Keratinocyte (primary cell): Measurements from ENCODE around the gene CPT2. TPM values are rescaled to one million over a fixed set of nuclear protein-coding genes. Genes with fewer than 3 reads are reported as not detected.
A peak's percentile ranks its signal among the peaks of the same experiment; 100 is the strongest.

Experiments used
- DNase-seq: peaks from one replicate; pipeline ENCODE4 v3.0.0-alpha.2; 2011; ENCODE audit warnings: low read depth, missing footprints, low spot score
- FAIRE-seq: peaks from 2 replicates; lab custom pipeline; 2011; peaks lifted over from hg19 to GRCh38; lab: Jason Lieb, UNC
- H2AFZ ChIP-seq: 2 replicates; pipeline ENCODE4 v1.6.0; 2012; ENCODE audit warnings: low read length, control low read depth, inconsistent platforms; ENCODE audit not compliant: control insufficient read depth
- H3K27ac ChIP-seq: 2 replicates; pipeline ENCODE4 v1.5.1; 2011; ENCODE audit warnings: low read length; ENCODE audit not compliant: control insufficient read depth, insufficient read depth
- H3K27me3 ChIP-seq: 3 replicates; pipeline ENCODE4 v1.6.0; 2011; ENCODE audit warnings: low read length; ENCODE audit not compliant: control insufficient read depth, insufficient read depth; ENCODE audit errors: extremely low read depth
- H3K36me3 ChIP-seq, 2 experiments: 2 replicates in 1 of 2; 3 replicates in 1 of 2; pipeline ENCODE4 v1.5.1; 2011; ENCODE audit warnings: low read length in 2 of 2, mild to moderate bottlenecking in 1 of 2; ENCODE audit not compliant: control insufficient read depth in 2 of 2, insufficient read depth in 2 of 2; ENCODE audit errors: extremely low read depth in 1 of 2
- H3K4me1 ChIP-seq: 3 replicates; pipeline ENCODE4 v1.5.1; 2011; ENCODE audit warnings: low read length; ENCODE audit not compliant: control insufficient read depth, insufficient read depth; ENCODE audit errors: extremely low read depth
- H3K4me2 ChIP-seq: 3 replicates; pipeline ENCODE4 v1.6.0; 2011; ENCODE audit warnings: low read depth, low read length; ENCODE audit not compliant: control insufficient read depth, insufficient read depth; ENCODE audit errors: extremely low read depth
- H3K4me3 ChIP-seq, 3 experiments: fragments of 200-600 bp in 1 of 3; sonication (generic) in 1 of 3; 2 replicates in 2 of 3; 3 replicates in 1 of 3; pipeline ENCODE4 v1.5.1; 2011 to 2016; ENCODE audit warnings: low read length in 3 of 3, mild to moderate bottlenecking in 3 of 3, control low read depth in 2 of 3, inconsistent platforms in 1 of 3, low read depth in 1 of 3, mixed read lengths in 1 of 3, mixed run types in 1 of 3, moderate library complexity in 1 of 3; ENCODE audit not compliant: control insufficient read depth in 2 of 3, insufficient read depth in 2 of 3; ENCODE audit errors: extremely low read depth in 1 of 3
- H3K79me2 ChIP-seq: 2 replicates; pipeline ENCODE4 v1.6.0; 2012; ENCODE audit warnings: low read length; ENCODE audit not compliant: control insufficient read depth, insufficient read depth
- H3K9ac ChIP-seq: 3 replicates; pipeline ENCODE4 v1.6.0; 2011; ENCODE audit warnings: low read length; ENCODE audit not compliant: control insufficient read depth, insufficient read depth; ENCODE audit errors: extremely low read depth
- H3K9me1 ChIP-seq: 3 replicates; pipeline ENCODE4 v1.6.0; 2011; ENCODE audit warnings: low read length; ENCODE audit not compliant: control insufficient read depth, insufficient read depth; ENCODE audit errors: extremely low read depth
- H3K9me3 ChIP-seq: 2 replicates; pipeline ENCODE4 v1.5.1; 2012; ENCODE audit warnings: low read depth, low read length; ENCODE audit not compliant: control insufficient read depth
- H4K20me1 ChIP-seq: 3 replicates; pipeline ENCODE4 v1.6.0; 2011; ENCODE audit warnings: low read length; ENCODE audit not compliant: control insufficient read depth, insufficient read depth; ENCODE audit errors: extremely low read depth
- CTCF ChIP-seq, 3 experiments: IDR thresholded peaks in 1 of 3; conservative IDR thresholded peaks in 1 of 3; optimal IDR thresholded peaks in 1 of 3; 2 replicates in 2 of 3; 3 replicates in 1 of 3; pipeline versions ENCODE3 to v1.5.1; 2011; ENCODE audit warnings: low read length in 3 of 3, mild to moderate bottlenecking in 3 of 3, moderate library complexity in 2 of 3, control low read depth in 1 of 3, inconsistent platforms in 1 of 3; ENCODE audit not compliant: insufficient read depth in 2 of 3; ENCODE audit errors: extremely low read depth in 1 of 3
- EZH2 ChIP-seq: IDR thresholded peaks from one replicate; pipeline ENCODE4 v1.6.1; 2012; ENCODE audit warnings: inconsistent platforms, mild to moderate bottlenecking, low read length, moderate library complexity
- dilution Hi-C: fragments of 300-500 bp; cut with MboI; formaldehyde crosslinking; loops from one replicate; pipeline ENCODE4 v1.7.0; 2020; ENCODE audit warnings: low sequenced_read_pairs; ENCODE audit not compliant: extremely low pct_ligation_motif_present
- polyA plus RNA-seq, 5 experiments: library from polyadenylated mRNA; depleted of rRNA in 3 of 5; stranded (reverse) in 3 of 5; stranded (forward) in 1 of 5; unstranded in 1 of 5; fragments of >200 nt; gene quantifications; 1 replicate in 1 of 5; 2 replicates in 3 of 5; 3 replicates in 1 of 5; pipeline versions ENCODE4 v1.2.1 to v1.2.3, GENCODE V29; 2011 to 2012; ENCODE audit warnings: missing spikeins in 2 of 5, low read depth in 1 of 5, low replicate concordance in 1 of 5

Gene CPT2
- polyA plus RNA-seq, 1 donor (not counting 4 experiments of a cell fraction or from before 2014, with no cell fraction given): 16.6 TPM

GRCh38 chr1:53196017-53196484, 573 bp upstream of the CPT2 start:
- H3K4me3 ChIP-seq: peak overlapping the region; percentile 72 to 90 (median 86)
- peak overlapping the region; percentile 84 for H3K9ac ChIP-seq
- H3K9me1 ChIP-seq: no peaks in the 10 kb centered on the region
- peak overlapping the region; percentile 23 for H3K27ac ChIP-seq
- H3K79me2 ChIP-seq: peaks cover 8% of the 10 kb centered on the region
- FAIRE-seq: no peak
- no peaks in the 10 kb centered on the region for H3K27me3 ChIP-seq
- peaks cover 20% of the 10 kb centered on the region for H3K4me1 ChIP-seq
- H3K36me3 ChIP-seq: no peaks in the 10 kb centered on the region
- no peak for TF ChIP-seq EZH2
- TF ChIP-seq CTCF (optimal IDR thresholded peaks at IDR 0.05 in 1 of 3, IDR thresholded peaks at IDR 0.05 in 1 of 3, conservative IDR thresholded peaks at IDR 0.05 in 1 of 3; ENCODE audit: extremely low read depth in 1 of 3, insufficient read depth in 2 of 3, low read length in 3 of 3): no peak
- dilution Hi-C loops: no loop called here
- no peaks in the 10 kb centered on the region for H3K9me3 ChIP-seq
- peak overlapping the region; percentile 88 for H3K4me2 ChIP-seq
- no peaks in the 10 kb centered on the region for H4K20me1 ChIP-seq
- peak overlapping the region; percentile 9 for H2AFZ ChIP-seq
- DNase-seq: no peak

GRCh38 chr1:53197291-53198200, 922 bp downstream of the CPT2 start:
- Histone ChIP-seq H3K27ac (peak overlapping the region; percentile 82), H3K9me1 (no peaks in the 10 kb centered on the region), H3K4me3 (peak overlapping the region; percentile 72 to 90 (median 86)), H3K4me2 (peak overlapping the region; percentile 91), H3K9ac (peak overlapping the region; percentile 84), H4K20me1 (no peaks in the 10 kb centered on the region), H2AFZ (peak overlapping the region; percentile 45), H3K4me1 (peaks cover 23% of the 10 kb centered on the region), H3K27me3 (no peaks in the 10 kb centered on the region), H3K79me2 (peaks cover 8% of the 10 kb centered on the region), H3K9me3 (no peaks in the 10 kb centered on the region), H3K36me3 (peaks cover 1 to 6% of the 10 kb centered on the region in 2 experiments)
- FAIRE-seq (no peak), DNase-seq (no peak)
- dilution Hi-C loops: no loop called here
- TF ChIP-seq CTCF (optimal IDR thresholded peaks at IDR 0.05 in 1 of 3, IDR thresholded peaks at IDR 0.05 in 1 of 3, conservative IDR thresholded peaks at IDR 0.05 in 1 of 3; ENCODE audit: extremely low read depth in 1 of 3, insufficient read depth in 2 of 3, low read length in 3 of 3) (no peak), EZH2 (no peak)
